Measurements from ENCODE around the gene TPST1.

- TF ChIP-seq CTCF (IDR thresholded peaks at IDR 0.05 in 4 of 5, conservative IDR thresholded peaks at IDR 0.05 in 1 of 5), result no peak
- no peak for TF ChIP-seq POLR2A (IDR thresholded peaks at IDR 0.05)
Observed at GRCh38 chr7:66170309-66171231, 34.6 kb upstream of the TPST1 start.
